Activated CD8-positive, alpha-beta memory T cell treated with anti-CD3 and anti-CD28 coated beads for 36 hours (primary cell): ENCODE measurements around the gene ADGRV1. TPM values are rescaled to one million over a fixed set of nuclear protein-coding genes. Genes with fewer than 3 reads are reported as not detected.
"Not testable (repeated sequence)": the region's sequence is repeated elsewhere in the genome, so short reads cannot be mapped to it uniquely, and the experiment has no call there.

Experiments
- CTCF ChIA-PET: fragments of 350-600 bp; sonication (Branson Sonifier 250); formaldehyde crosslinking; loops from one replicate; lab custom pipeline; 2021; ENCODE audit warnings: antibody characterized with exemption; lab: Charles Lee
- POLR2A ChIA-PET: fragments of 350-600 bp; sonication (Branson Sonifier 250); formaldehyde crosslinking; loops from one replicate; lab custom pipeline; 2021; ENCODE audit warnings: antibody characterized with exemption; lab: Charles Lee
- total RNA-seq, 2 experiments: library from RNA; stranded (reverse); gene quantifications; one replicate each; pipeline ENCODE4 v1.2.3, GENCODE V29; 2021

The ADGRV1 gene
- total RNA-seq, 2 experiments from 2014 or later, result 0.34 TPM; not detected in 1

GRCh38 chr5:90690307-90690706, 131.7 kb downstream of the ADGRV1 start:
- POLR2A ChIA-PET, result no interaction called here
- CTCF ChIA-PET, result no interaction called here

- ChIA-PET CTCF (no interaction called here), POLR2A (no interaction called here)
Observed at GRCh38 chr5:90691533-90691932, 132.9 kb downstream of the ADGRV1 start.

- ChIA-PET CTCF (no interaction called here), POLR2A (no interaction called here)
Observed at GRCh38 chr5:90696153-90696552, 137.6 kb downstream of the ADGRV1 start.

GRCh38 chr5:90700299-90700698, 141.7 kb downstream of the ADGRV1 start:
- POLR2A ChIA-PET, result no interaction called here
- CTCF ChIA-PET, result no interaction called here

- CTCF ChIA-PET, result no interaction called here
Observed at GRCh38 chr5:90703932-90704331, 145.3 kb downstream of the ADGRV1 start.

GRCh38 chr5:90707698-90708097, 149.1 kb downstream of the ADGRV1 start:
- CTCF ChIA-PET, result no interaction called here
- POLR2A ChIA-PET, result no interaction called here

More at GRCh38 chr5:90703932-90704331, 145.3 kb downstream of the ADGRV1 start:
- POLR2A ChIA-PET, result no interaction called here

- ChIA-PET CTCF (no interaction called here), POLR2A (no interaction called here)
Observed at GRCh38 chr5:90709323-90710155, 150.9 kb downstream of the ADGRV1 start.

- POLR2A ChIA-PET, result no interaction called here
- CTCF ChIA-PET, result no interaction called here
Observed at GRCh38 chr5:90718387-90718786, 159.8 kb downstream of the ADGRV1 start.

- CTCF ChIA-PET, result no interaction called here
- POLR2A ChIA-PET, result no interaction called here
Observed at GRCh38 chr5:90739567-90739966, 181.0 kb downstream of the ADGRV1 start.

GRCh38 chr5:90740244-90740799, 181.7 kb downstream of the ADGRV1 start:
- POLR2A ChIA-PET, result no interaction called here
- CTCF ChIA-PET, result no interaction called here

GRCh38 chr5:90741022-90741564, 182.5 kb downstream of the ADGRV1 start:
- POLR2A ChIA-PET, result no interaction called here
- CTCF ChIA-PET, result no interaction called here

GRCh38 chr5:90746119-90746518, 187.5 kb downstream of the ADGRV1 start:
- ChIA-PET POLR2A (no interaction called here), CTCF (no interaction called here)

GRCh38 chr5:90747175-90747574, 188.6 kb downstream of the ADGRV1 start:
- ChIA-PET CTCF (no interaction called here), POLR2A (no interaction called here)

- ChIA-PET CTCF (no interaction called here), POLR2A (no interaction called here)
Observed at GRCh38 chr5:90747693-90748092, 189.1 kb downstream of the ADGRV1 start.

- POLR2A ChIA-PET, result no interaction called here
- CTCF ChIA-PET, result no interaction called here
Observed at GRCh38 chr5:90759119-90759518, 200.5 kb downstream of the ADGRV1 start.

- ChIA-PET POLR2A (no interaction called here), CTCF (no interaction called here)
Observed at GRCh38 chr5:90767710-90768109, 209.1 kb downstream of the ADGRV1 start.

GRCh38 chr5:90770006-90770541, 211.5 kb downstream of the ADGRV1 start:
- CTCF ChIA-PET, POLR2A ChIA-PET: not testable (repeated sequence)

GRCh38 chr5:90777959-90778358, 219.4 kb downstream of the ADGRV1 start:
- ChIA-PET CTCF (no interaction called here), POLR2A (no interaction called here)

GRCh38 chr5:90783460-90784333, 225.1 kb downstream of the ADGRV1 start:
- ChIA-PET POLR2A (no interaction called here), CTCF (interaction anchor here (1.2 to 1.6 kb wide), 2 partner anchors 342 to 374 kb away, joined by 3 read pairs; partner anchors contain the start of gene CETN3)

GRCh38 chr5:90786756-90787155, 228.2 kb downstream of the ADGRV1 start:
- POLR2A ChIA-PET, result no interaction called here
- CTCF ChIA-PET, result no interaction called here
